HG03439 (cell line): ENCODE data around the gene YWHAE.
"Not testable (repeated sequence)": the region's sequence is repeated elsewhere in the genome, so short reads cannot be mapped to it uniquely, and the experiment has no call there.

Source experiments
- ATAC-seq: cut with Tn5 transposase; IDR thresholded peaks from one replicate; pipeline ENCODE4 v1.9.1; 2021; ENCODE audit warnings: mild to moderate bottlenecking, moderate library complexity; ENCODE audit not compliant: unreplicated experiment

The YWHAE gene

GRCh38 chr17:1413281-1413791 lies 13.3 kb upstream of the YWHAE start:
- ATAC-seq = no peak

DNA sequence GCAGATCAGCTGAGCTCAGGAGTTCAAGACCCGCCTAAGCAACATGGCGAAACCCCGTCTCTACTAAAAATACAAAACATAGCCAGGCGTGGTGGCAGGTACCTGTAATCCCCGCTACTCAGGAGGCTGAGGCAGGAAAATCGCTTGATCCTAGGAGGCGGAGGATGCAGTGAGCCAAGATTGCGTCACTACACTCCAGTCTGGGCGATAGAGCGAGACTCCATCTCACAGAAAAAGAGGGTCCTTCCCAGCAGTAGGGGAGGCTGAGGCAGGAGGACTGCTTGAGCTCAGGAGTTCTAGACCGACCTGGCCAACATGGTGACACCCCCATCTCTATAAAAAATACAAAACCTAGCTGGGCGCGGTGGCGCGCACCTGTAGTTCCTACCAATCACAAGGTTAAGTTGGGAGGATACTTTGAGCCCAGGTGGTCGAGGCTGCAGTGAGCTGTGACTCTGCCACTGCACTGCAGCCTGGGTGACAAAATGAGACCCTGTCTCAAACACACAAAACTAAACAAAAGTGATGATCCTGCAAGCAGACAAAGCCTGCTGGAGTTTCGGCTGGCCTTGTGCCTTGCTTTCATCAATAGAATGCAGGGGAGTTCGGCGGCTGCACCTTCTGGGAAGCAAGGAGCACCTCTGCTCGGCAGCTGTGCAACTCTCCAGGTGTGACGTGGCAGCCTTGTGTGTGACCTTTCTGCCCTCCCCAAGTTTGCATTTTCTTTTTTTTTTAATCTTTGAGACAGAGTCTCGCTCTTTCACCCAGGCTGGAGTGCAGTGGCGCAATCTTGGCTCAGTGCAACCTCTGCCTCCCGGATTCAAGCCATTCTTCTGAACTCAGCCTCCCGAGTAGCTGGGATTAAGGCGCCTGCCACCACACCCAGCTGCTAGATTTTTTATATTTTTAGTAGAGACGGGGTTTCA lies 12.4 kb upstream of the YWHAE start:
- ATAC-seq = no peak

DNA sequence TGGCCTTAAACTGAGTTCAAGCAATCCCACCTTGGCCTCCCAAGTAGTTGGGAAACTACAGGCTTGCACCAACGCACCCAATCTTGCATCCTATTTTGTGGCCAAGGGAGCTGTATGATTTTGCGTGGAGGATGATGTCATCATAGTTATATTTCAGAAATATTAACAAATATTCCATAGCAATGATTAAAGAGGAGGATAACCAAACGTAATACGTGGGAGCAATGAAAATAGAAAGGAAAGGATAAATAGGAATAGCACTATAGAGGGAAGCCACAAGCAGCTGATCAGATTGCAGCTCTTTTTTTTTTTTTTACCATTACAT lies 2.2 kb upstream of the YWHAE start:
- no peak for ATAC-seq

DNA sequence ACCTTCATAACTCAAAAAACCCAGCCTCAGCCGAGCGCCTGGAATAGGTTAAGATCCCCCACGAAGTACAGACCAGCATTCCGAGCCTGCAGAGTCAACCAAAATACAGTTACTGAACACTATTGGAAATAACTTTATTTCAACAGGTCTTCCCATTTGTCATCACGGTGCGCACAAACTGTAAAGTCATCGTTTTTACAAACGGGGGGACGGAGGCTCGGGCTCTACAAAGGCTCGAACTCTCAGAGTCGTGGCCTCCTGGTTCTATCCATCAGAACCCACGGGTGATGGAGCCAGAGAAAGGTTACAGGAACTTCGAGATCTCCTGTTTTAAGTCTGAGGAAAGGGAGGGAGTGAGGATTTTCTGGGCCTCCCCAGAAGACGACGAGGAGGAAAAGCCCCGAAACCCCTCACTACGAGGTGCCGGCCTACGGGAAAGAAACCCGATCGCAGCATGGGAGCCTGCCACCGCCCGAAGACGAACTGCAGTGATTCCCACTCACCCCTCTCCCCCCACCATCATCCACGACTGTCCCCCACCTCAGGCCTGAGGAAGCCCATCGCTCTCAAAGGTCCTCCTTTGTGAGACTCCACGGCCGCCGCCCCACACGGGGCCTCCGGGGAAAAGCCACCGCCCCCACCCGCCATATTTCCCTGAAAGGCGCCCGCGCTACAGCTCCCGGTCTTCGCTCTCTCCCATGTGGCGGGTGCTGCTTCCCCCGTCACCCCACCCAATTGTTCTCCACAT lies 917 bp downstream of the YWHAE start:
- ATAC-seq = peak; percentile 7

GRCh38 chr17:1398028-1398427 lies 2.0 kb downstream of the YWHAE start:
- ATAC-seq = no peak

- ATAC-seq = not testable (repeated sequence)
Measured at GRCh38 chr17:1395876-1396665, 4.0 kb downstream of the YWHAE start.

- no peak for ATAC-seq
Measured at GRCh38 chr17:1391577-1391976, 8.4 kb downstream of the YWHAE start.

DNA sequence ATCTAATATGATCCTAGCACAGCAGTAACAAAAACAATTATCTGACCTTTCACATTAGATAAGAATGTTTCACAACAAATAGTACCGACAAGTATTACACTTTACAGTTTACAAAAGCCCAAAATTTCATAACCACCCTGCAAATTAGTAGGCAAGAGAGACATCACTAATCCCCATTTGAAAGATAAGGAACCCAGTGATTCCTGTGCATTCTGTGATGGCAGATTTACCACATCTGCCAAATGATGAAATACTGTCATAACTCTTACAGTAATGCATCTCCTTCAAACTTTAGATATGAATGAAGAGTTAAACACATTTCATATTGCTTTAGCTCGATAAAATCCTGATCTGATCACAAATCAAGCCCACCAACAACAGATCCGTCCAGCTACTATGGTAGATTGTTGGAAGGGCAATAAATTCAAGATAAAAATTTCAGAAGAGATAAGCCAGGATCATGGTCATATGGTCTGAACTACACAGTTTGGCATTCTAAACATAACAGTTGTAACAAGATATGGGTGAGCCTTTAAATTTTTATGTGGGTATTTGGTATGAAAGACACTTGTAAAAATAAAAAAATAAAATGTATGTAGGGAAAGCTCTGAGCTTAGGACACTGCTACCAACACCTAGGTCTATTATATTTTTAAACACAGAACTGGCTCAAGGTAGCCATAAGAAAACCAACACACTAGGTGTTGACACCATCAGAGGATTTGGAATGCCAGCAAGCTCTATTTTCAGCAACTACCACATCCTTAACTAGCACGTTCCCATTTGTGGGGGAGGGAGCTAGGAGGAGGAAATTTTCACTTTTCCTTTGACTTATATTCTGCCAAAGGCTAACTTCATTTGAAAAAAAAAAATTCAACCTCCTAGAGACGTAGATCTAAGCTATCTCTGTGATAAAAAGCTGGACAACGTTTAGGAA lies 9.3 kb downstream of the YWHAE start:
- no peak for ATAC-seq

GRCh38 chr17:1387490-1388227 lies 12.4 kb downstream of the YWHAE start:
- ATAC-seq = not testable (repeated sequence)

GRCh38 chr17:1386675-1387190 lies 13.3 kb downstream of the YWHAE start:
- ATAC-seq = not testable (repeated sequence)

DNA sequence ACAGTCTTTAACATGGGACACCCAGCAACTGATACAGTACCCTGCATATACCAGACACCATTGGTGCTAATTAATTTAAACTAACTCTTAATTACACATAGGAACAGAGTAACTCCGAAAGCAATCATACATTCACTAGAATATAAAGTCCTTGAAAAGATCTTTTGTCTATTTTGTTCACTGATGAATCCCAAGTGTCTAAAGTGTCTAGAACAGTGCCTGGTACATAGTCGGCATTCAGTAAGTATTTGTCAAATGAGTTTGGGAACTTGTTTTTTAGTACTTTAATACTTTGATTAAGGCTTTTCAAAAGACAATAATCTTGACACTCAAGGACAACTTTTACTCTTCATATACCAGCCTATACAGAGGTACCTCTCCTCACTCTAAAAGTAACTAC lies 13.8 kb downstream of the YWHAE start:
- no peak for ATAC-seq

DNA sequence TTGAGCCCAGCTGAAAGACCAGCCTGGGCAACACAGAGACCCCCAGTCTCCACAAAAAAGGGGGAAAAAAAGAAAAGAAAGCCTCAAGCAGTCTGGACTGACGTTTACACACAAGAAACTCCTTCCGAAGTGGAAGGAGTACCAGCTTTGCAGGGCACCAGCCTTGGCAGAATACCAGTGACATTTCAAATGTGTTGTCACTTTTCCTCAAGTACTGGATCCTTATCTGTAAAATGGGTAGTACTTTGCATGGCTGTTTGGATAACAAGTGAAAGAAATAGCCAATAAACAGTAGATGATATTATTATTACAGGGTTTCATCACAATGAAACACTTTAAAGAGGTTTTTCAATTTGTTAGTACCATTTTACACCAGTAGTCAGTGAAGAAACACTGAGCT lies 14.2 kb downstream of the YWHAE start:
- no peak for ATAC-seq

DNA sequence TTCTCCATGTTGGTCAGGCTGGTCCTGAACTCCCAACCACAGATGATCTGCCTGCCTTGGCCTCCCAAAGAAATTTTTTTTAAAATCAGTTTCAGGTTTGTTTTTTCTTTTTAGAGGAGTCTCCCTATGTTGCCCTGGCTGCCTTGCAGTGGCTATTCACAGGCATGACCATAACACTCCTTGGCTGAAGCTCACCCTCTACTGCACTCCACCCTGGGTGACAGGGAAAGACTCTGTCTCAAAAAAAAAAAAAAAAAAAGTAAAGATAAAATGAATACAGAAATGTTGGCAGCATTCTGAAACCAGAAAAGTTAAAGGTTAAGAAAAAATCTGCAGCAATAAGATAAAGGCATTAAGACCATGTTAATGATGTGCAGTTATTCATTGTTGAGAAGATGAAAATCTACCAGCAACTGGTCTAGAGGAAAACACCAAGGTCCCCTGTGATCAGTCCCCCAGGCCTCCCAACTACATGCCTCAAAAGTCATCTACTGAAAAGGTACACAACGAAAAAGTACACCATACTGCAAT lies 15.1 kb downstream of the YWHAE start:
- ATAC-seq = no peak

DNA sequence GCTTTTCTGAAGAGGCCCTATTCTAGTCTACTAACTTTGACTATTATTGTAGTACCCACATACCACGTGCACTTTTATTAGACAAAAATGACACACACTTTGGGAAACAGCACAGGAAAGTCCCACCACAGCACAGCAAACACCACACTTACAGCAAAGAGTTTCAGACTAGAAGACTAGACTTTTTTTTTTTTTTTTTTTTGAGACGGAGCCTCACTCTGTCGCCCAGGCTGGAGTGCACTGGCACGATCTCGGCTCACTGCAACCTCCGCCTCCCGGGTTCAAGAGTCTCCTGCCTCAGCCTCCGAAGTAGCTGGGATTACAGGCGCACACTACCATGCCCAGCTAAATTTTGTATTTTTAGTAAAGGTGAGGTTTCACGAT lies 20.1 kb downstream of the YWHAE start:
- ATAC-seq = no peak

DNA sequence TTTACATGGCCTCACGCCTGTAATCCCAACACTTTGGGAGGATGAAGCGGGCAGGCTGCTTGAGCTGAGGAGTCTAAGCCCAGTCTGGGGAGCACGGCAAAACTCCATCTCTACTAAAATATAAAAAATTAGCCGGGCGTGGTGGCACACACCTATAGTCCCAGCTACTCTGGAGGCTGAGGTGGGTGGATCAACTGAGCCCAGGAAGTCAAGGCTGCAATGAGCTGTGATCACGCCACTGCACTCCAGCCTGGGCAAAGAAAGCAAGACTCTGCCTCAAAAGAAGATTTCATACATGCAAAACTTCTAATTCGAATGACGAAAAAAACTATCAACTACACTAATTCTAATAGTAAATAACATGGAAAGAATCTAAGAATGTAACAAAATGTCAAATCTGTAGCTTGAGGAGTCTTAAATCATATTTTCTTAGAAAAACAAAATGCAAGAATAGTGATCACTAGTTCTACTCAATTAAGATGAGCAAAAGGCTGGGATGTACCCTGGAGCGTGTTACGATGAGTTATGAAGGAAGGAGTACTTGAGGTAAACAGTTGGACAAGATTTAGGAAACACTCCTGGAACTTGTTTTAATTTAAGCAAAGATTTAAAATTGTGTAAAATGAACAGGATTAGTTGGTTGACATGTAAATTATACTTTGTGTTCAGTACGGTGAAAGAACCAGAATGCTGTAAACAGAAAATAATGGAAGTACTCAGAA lies 20.7 kb downstream of the YWHAE start:
- ATAC-seq = no peak

DNA sequence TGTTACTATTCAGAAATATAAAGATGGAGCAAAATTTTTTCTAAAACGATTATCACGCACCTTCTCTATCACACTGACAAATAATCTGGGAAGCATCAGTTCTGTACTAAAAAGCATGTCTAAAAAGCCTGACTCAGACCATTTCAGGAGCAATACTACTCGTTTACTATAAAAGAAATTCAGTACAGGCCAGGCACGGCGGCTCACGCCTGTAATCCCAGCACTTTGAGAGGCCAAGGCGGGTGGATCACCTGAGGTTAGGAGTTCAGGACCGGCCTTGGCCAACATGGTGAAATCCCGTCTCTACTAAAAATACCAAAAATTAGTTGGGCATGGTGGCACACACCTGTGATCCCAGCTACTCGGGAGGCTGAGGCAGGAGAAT lies 21.6 kb downstream of the YWHAE start:
- ATAC-seq = not testable (repeated sequence)

DNA sequence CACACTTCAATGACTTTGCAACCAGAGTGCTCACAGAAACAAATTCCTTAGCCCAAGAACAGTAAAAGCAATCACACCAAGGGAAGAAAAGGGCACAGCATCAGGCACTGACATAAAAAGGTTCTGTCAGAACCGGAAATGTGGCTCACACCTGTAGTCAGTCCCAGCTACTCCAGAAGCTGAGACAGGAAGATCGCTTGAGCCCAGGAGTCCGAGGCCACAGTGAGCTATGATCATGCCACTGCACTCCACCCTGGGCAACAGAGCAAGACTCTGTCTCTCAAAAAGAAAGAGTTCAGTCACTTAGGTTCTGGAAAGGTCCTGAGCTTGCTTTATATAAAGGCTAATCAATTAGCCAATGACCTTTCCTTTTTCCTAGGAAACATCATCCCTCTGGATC lies 22.7 kb downstream of the YWHAE start:
- ATAC-seq = no peak

GRCh38 chr17:1376061-1376460 lies 24.0 kb downstream of the YWHAE start:
- no peak for ATAC-seq
